ENCODE data around the gene RPH3AL.
"Not testable (repeated sequence)": the region's sequence is repeated elsewhere in the genome, so short reads cannot be mapped to it uniquely, and the experiment has no call there.

RPH3AL gene

DNA sequence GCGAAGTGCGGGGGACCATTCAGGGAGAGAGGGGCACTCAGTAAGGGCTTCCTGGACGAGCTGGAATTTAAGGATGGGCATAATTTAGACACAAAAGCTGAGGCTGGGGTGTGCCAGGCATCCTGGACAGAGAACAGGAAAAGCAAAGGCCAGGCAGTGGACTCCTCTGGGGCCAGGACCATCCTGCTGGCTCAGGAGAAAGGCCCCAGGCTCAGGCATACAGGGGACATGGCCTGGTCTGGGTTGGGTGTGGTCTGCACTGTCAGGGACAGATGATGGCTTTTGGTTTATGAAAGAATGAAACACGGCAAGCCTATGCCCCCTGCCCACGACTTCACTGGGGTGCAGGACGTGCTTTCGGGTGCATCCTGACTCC lies 122.2 kb downstream of the RPH3AL start:
- in situ Hi-C loops (cut with HindIII; ENCODE audit: low pct_unique_long_range_greater_than_20kb, low sequenced_read_pairs), result no loop called here
- no peak for TF ChIP-seq JUND (IDR thresholded peaks at IDR 0.05; ENCODE audit: low read depth)
- DNase-seq (ENCODE audit: low read depth in 1 of 2, low spot score in 1 of 2), result no peak

GRCh38 chr17:229709-230394 lies 122.8 kb downstream of the RPH3AL start:
- no peak for TF ChIP-seq JUND (IDR thresholded peaks at IDR 0.05; ENCODE audit: low read depth)
- in situ Hi-C loops (cut with HindIII; ENCODE audit: low pct_unique_long_range_greater_than_20kb, low sequenced_read_pairs), result no loop called here
- DNase-seq (ENCODE audit: low read depth in 1 of 2, low spot score in 1 of 2), result no peak

GRCh38 chr17:228951-229708 lies 123.5 kb downstream of the RPH3AL start:
- in situ Hi-C loops (cut with HindIII; ENCODE audit: low pct_unique_long_range_greater_than_20kb, low sequenced_read_pairs), result no loop called here
- no peak for DNase-seq (ENCODE audit: low read depth in 1 of 2, low spot score in 1 of 2)
- no peak for TF ChIP-seq JUND (IDR thresholded peaks at IDR 0.05; ENCODE audit: low read depth)

DNA sequence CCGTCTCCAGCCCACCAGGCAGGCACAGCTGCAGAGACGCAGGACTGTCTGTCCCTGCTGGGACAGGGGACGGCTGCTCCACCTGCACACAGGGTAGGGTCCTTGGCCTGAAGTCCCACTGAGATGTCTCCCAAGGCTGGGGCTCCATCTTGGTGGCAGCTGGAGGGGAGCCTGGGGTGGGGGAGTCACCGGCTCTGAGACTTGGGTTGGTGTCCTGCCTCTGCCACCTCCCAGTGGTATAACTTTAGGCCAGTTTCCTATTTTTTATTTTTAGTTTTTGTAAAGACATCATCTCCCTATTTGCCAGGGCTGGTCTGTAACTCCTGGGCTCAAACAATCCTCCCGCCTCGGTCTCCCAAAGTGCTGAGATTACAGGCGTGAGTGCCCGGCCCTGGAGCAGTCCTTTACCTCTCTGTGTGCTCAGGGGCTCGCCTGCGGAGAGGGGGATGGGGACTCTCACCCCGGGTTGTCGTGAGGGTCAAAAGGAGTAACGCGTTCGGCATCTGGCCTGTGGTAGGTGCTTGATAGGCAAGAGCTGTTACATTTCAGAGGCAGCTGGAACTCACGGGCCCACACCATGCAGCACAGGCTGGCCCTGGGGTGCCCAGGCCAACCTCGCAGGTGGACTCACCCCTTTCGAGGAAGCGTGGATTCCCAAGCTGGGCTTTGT lies 124.5 kb downstream of the RPH3AL start:
- DNase-seq (ENCODE audit: low read depth in 1 of 2, low spot score in 1 of 2), result no peak
- TF ChIP-seq JUND (IDR thresholded peaks at IDR 0.05; ENCODE audit: low read depth), result no peak
- in situ Hi-C loops (cut with HindIII; ENCODE audit: low pct_unique_long_range_greater_than_20kb, low sequenced_read_pairs), result no loop called here

DNA sequence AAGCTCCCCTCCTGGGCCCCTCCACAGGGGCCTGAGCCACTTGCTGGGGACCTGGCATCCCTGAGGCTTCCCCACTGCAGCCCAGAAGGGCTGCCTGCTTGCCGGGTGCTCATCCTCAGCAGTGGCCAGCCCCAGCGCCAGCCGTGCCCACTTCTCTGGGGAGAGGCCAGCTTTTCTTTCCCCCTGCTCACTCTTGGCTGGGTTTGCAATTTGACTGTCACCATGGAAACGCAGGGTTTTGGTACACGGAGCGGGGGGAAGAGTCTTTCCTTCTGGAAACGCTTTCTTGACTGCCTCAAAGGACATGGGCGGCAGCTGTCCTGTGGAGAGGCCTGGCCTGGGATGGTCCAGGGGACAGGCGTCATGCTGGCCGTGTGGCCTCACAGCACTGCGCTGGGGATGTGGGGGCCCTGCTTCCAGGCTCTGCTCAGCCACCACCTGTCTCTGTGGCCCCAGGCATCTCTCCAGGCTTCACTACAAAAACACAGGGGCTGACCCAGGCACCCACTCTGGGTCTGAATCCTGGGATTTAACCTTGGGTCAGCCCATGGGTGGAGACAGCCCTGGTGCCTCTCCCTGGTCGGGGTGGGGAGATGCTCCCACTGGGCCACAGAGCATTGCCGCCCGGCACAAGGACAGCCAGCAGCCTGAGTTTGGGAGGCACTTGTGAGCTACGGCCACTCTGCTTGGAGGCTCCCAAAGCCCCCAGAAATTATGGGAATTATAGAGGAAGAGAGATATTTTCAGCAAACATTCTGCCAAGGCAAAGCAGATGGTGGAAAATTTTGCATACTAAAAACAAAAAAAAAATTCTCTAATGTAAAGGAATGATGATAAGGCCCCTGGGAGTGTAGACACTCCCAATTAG lies 125.3 kb downstream of the RPH3AL start:
- no peak for DNase-seq (ENCODE audit: low read depth in 1 of 2, low spot score in 1 of 2)
- in situ Hi-C loops (cut with HindIII; ENCODE audit: low pct_unique_long_range_greater_than_20kb, low sequenced_read_pairs), result no loop called here
- TF ChIP-seq JUND (IDR thresholded peaks at IDR 0.05; ENCODE audit: low read depth), result no peak

GRCh38 chr17:226108-227077 lies 126.2 kb downstream of the RPH3AL start:
- no peak for TF ChIP-seq JUND (IDR thresholded peaks at IDR 0.05; ENCODE audit: low read depth)
- no peak for DNase-seq (ENCODE audit: low read depth in 1 of 2, low spot score in 1 of 2)
- in situ Hi-C loops (cut with HindIII; ENCODE audit: low pct_unique_long_range_greater_than_20kb, low sequenced_read_pairs), result no loop called here

- in situ Hi-C loops (cut with HindIII; ENCODE audit: low pct_unique_long_range_greater_than_20kb, low sequenced_read_pairs), result no loop called here
- DNase-seq (ENCODE audit: low read depth in 1 of 2, low spot score in 1 of 2), result no peak
- no peak for TF ChIP-seq JUND (IDR thresholded peaks at IDR 0.05; ENCODE audit: low read depth)
Observed at GRCh38 chr17:225551-225950, 127.1 kb downstream of the RPH3AL start.

- DNase-seq (ENCODE audit: low read depth in 1 of 2, low spot score in 1 of 2); in situ Hi-C loops (cut with HindIII; ENCODE audit: low pct_unique_long_range_greater_than_20kb, low sequenced_read_pairs): not testable (repeated sequence)
Observed at GRCh38 chr17:224576-224975, 128.0 kb downstream of the RPH3AL start.

GRCh38 chr17:223723-224471 lies 128.7 kb downstream of the RPH3AL start:
- no peak for TF ChIP-seq JUND (IDR thresholded peaks at IDR 0.05; ENCODE audit: low read depth)
- in situ Hi-C loops (cut with HindIII; ENCODE audit: low pct_unique_long_range_greater_than_20kb, low sequenced_read_pairs), result no loop called here
- no peak for DNase-seq (ENCODE audit: low read depth in 1 of 2, low spot score in 1 of 2)

DNA sequence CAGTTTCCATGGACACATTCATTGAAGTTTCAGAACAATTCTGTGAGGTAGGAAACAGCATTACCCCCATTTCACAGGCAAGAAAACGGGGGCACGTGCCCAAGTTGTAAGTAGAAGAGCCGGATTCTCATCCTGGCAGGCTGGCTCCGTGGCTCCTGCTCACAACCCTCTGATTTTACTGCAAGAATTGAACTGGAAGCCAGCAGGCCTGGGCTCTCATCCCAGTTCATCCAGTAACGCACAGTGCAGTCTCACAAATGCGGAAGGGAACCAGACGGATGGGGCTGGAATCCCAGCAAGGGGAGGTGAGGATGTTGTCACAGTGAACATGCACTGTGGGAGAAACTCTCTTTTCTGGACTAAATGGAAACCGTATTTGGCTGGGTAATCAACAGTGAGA lies 130.4 kb downstream of the RPH3AL start:
- DNase-seq (ENCODE audit: low read depth in 1 of 2, low spot score in 1 of 2), result no peak
- no peak for TF ChIP-seq JUND (IDR thresholded peaks at IDR 0.05; ENCODE audit: low read depth)
- in situ Hi-C loops (cut with HindIII; ENCODE audit: low pct_unique_long_range_greater_than_20kb, low sequenced_read_pairs), result no loop called here

DNA sequence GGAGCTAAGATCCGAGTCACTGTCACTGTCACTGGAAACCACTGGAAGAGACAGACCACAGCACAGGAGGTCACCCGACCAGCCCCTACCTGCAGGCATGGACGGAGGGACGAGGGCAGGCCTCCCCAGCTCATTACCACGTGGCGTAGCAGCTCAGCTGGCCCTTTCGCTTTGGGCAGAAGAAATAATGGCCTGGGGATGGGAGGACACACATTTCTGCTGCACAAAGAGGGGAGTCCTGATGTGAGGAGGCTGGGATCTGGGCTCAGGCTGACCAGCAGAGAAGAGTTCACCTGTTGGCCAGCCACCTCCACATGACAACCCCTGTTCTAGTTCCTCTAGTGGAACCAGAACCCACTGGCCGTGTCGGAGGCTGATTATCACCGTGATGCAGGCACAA lies 132.9 kb downstream of the RPH3AL start:
- no peak for DNase-seq (ENCODE audit: low read depth in 1 of 2, low spot score in 1 of 2)
- in situ Hi-C loops (cut with HindIII; ENCODE audit: low pct_unique_long_range_greater_than_20kb, low sequenced_read_pairs), result no loop called here
- TF ChIP-seq JUND (IDR thresholded peaks at IDR 0.05; ENCODE audit: low read depth), result no peak

Measured in T47D (cell line).